ENCODE measurements around the gene MCF2L. TPM values are rescaled to one million over a fixed set of nuclear protein-coding genes. Genes with fewer than 3 reads are reported as not detected.
"Not testable (repeated sequence)": the region's sequence is repeated elsewhere in the genome, so short reads cannot be mapped to it uniquely, and the experiment has no call there.

Gene MCF2L
- total RNA-seq, 4 donors from 2014 or later = 10.2 to 25.4 (median 16.9) TPM

GRCh38 chr13:112940236-112940635 lies 28.8 kb upstream of the MCF2L start:
- DNase-seq = no peak
- H3K36me3 ChIP-seq = no peaks in the 10 kb centered on the region
- TF ChIP-seq POLR2A (IDR thresholded peaks at IDR 0.05) = no peak
- TF ChIP-seq CTCF (IDR thresholded peaks at IDR 0.05) = no peak
- H3K27me3 ChIP-seq = peaks cover 0 to 17% (median 0%) of the 10 kb centered on the region in 4 donors
- H3K27ac ChIP-seq = no peak overlapping the region
- H3K4me3 ChIP-seq = no peak overlapping the region
- intact Hi-C loops (cut with DNase I) = loop anchor here (5.0 kb wide), 2 partner anchors 87 to 212 kb away; no protein-coding TSS in a partner anchor
- WGBS, 2 donors = 28 to 50% methylated on average over 11 to 14 of the region's 14 CpGs
- no peaks in the 10 kb centered on the region for H3K9me3 ChIP-seq
- peaks cover 9 to 19% (median 15%) of the 10 kb centered on the region in 3 donors for H3K4me1 ChIP-seq

GRCh38 chr13:112941349-112941748 lies 27.7 kb upstream of the MCF2L start:
- H3K9me3 ChIP-seq = no peaks in the 10 kb centered on the region
- peaks cover 9 to 19% (median 15%) of the 10 kb centered on the region in 3 donors for H3K4me1 ChIP-seq
- no peak overlapping the region for H3K4me3 ChIP-seq
- no peak for DNase-seq
- H3K27ac ChIP-seq = no peak overlapping the region
- H3K36me3 ChIP-seq = no peaks in the 10 kb centered on the region
- H3K27me3 ChIP-seq = peaks cover 0 to 17% (median 0%) of the 10 kb centered on the region in 4 donors
- WGBS, 2 donors = 89 to 90% methylated on average over 7 of the region's 7 CpGs
- TF ChIP-seq CTCF (IDR thresholded peaks at IDR 0.05) = no peak
- no peak for TF ChIP-seq POLR2A (IDR thresholded peaks at IDR 0.05)
- intact Hi-C loops (cut with DNase I) = loop anchor here (5.0 kb wide), 2 partner anchors 86 to 211 kb away; no protein-coding TSS in a partner anchor

- H3K4me3 ChIP-seq, H3K36me3 ChIP-seq, DNase-seq, H3K27ac ChIP-seq, H3K9me3 ChIP-seq: not testable (repeated sequence)
- intact Hi-C loops (cut with DNase I) = loop anchor here (5.0 kb wide), 2 partner anchors 86 to 211 kb away; no protein-coding TSS in a partner anchor
- H3K27me3 ChIP-seq = peaks cover 0 to 17% (median 0%) of the 10 kb centered on the region in 4 donors
- peaks cover 9 to 19% (median 15%) of the 10 kb centered on the region in 3 donors for H3K4me1 ChIP-seq
- WGBS, 2 donors = 45 to 50% methylated on average over 11 of the region's 11 CpGs
Observed at GRCh38 chr13:112941765-112942164, 27.2 kb upstream of the MCF2L start.

- TF ChIP-seq POLR2A (IDR thresholded peaks at IDR 0.05) (no peak), CTCF (IDR thresholded peaks at IDR 0.05) (peak; percentile 88 to 98 (median 95))
- H3K4me1 ChIP-seq = peaks cover 9 to 19% (median 15%) of the 10 kb centered on the region in 3 donors
- WGBS, 2 donors = 1 to 4% methylated on average over 6 to 8 of the region's 18 CpGs
- H3K36me3 ChIP-seq = no peaks in the 10 kb centered on the region
- peaks cover 0 to 22% (median 0%) of the 10 kb centered on the region in 4 donors for H3K27me3 ChIP-seq
- DNase-seq = peak; percentile 53
- H3K27ac ChIP-seq = peak overlapping the region in 1 of 4 donors; percentile 66
- intact Hi-C loops (cut with DNase I) = loop anchor here (5.0 kb wide), 2 partner anchors 85 to 210 kb away; no protein-coding TSS in a partner anchor
- H3K9me3 ChIP-seq = no peaks in the 10 kb centered on the region
- H3K4me3 ChIP-seq = peak overlapping the region; percentile 45 to 70 (median 58)
Observed at GRCh38 chr13:112942689-112943308, 26.2 kb upstream of the MCF2L start.

GRCh38 chr13:112943309-112944125 lies 25.5 kb upstream of the MCF2L start:
- intact Hi-C loops (cut with DNase I) = loop anchor here (5.0 kb wide), 2 partner anchors 84 to 209 kb away; no protein-coding TSS in a partner anchor
- no peak for DNase-seq
- TF ChIP-seq CTCF (IDR thresholded peaks at IDR 0.05) = peak in 1 of 6 experiments; percentile 2
- peak in 1 of 4 donors; percentile 12 for TF ChIP-seq POLR2A (IDR thresholded peaks at IDR 0.05)
- Histone ChIP-seq H3K4me3 (peak overlapping the region; percentile 45 to 70 (median 58)), H3K36me3 (no peaks in the 10 kb centered on the region), H3K4me1 (peaks cover 9 to 19% (median 15%) of the 10 kb centered on the region in 3 donors), H3K27ac (peak overlapping the region; percentile 13 to 66 (median 40)), H3K27me3 (peaks cover 0 to 25% (median 0%) of the 10 kb centered on the region in 4 donors), H3K9me3 (no peaks in the 10 kb centered on the region)
- WGBS, 2 donors = 0 to 5% methylated on average over 1 to 8 of the region's 81 CpGs
